Activated CD8-positive, alpha-beta memory T cell treated with anti-CD3 and anti-CD28 coated beads for 48 hours (primary cell): ENCODE data around the gene OLR1.
"Not testable (repeated sequence)": the region's sequence is repeated elsewhere in the genome, so short reads cannot be mapped to it uniquely, and the experiment has no call there.

ENCODE experiments used
- DNase-seq, 3 experiments: peaks; one replicate each; pipeline ENCODE4 v3.0.0-alpha.2; 2020; ENCODE audit warnings: low read depth in 2 of 3, low spot score in 2 of 3

Gene OLR1

DNA sequence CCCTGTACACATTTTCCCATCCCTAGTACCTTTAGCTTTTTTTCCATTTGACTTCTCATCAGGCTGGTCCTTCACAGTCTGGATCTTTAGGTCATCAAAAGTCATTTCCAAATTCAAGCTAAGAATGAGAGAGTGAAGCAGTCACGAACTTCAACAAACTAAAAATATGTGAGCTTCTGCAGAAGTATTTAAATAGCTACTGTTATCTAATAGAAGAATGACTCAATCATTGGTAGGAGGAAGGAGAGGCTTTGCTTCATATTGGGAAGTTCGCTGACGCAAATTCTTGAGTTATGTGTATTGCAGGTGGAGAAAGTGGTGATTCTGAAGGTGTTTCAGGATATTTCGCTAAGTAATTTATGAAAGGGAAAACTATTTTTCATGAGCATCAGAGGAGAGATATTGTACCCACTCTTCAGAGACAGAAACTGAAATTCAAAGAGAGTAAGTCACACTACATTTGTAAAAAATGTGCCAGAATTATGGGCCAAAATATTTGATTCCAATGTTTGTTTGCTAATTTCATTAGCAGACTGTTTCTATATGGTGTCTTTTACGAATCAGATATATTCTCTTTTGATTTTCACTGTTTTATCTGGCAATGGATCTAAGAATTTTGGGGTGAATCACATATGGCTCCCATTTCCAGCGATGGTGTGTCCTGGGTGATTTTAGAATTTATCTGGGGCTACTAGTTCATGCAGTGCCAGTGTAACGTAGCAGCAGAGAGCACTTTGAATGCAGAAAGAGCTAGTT is at the start of gene OLR1:
OLR1 (minus strand) TSS at position 160 of the 756 bp plus-strand sequence; CDS start at position 105, 55 bp downstream.
- DNase-seq = no peak

DNA sequence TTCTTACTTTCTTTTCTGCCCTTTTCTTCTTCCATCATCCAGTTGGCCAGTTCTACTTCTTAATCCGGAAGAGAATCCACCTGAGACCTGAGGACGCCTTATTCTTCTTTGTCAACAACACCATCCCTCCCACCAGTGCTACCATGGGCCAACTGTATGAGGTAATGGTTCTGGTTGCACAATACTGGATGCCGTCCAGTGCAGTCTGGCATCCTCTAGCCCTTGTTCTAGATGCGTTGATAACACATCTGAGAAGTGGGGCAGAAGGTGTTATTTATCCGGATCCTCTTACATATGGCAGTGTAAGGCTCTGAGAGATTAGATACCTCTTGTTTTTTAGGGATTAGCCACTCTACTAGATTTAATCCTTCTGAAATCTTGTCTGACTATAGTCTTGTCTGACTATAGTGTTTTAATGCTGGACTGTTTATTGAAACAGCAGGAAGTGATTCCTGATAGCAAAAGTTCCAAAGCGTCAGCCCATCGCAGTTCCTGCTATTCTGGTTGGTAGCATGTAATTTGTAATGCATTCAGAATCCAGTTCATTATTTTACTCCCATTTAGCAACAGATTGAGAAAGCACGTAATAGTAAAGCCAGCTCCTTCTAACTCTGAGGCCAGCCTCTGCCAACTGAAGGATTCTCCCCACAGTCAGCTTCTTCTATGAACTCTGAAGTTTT is 48.6 kb upstream of the OLR1 start:
- no peak for DNase-seq

DNA sequence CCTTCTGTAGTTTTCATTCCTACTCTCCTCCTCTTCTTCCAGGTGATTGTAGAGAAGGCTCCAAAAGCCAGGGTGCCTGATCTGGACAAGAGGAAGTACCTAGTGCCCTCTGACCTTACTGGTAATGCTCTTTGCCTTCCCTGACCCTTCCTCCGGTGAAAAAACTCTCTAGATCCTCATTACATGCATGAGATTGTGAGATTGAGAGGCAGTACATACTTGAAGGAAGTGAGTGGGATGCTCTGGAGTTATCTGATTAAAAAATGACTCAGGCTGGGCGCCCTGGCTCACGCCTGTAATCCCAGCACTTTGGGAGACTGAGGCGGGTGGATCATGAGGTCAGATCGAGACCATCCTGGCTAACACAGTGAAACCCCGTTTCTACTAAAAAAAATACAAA is 46.1 kb upstream of the OLR1 start:
- DNase-seq = no peak

- DNase-seq = not testable (repeated sequence)
Observed at GRCh38 chr12:10215946-10216345, 44.0 kb upstream of the OLR1 start.

DNA sequence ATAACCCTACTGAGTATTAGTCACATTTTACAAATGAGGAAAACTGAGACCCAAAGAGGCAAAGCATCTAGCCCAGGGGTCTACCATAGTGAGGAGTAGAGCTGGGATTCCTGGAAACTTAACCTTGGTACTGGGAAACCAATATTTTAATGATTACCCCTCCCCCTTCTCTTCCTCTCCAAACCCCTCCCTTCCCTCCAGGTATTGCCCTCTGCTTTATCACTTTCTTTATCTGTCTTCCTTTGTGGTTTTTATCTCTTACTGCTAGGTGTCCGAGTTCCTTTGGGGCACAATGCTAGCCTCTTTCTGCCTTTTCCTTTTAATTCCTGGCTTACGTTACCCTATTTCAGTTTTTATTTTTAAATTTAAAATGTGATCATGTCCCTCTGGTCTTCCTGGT is 43.5 kb upstream of the OLR1 start:
- no peak for DNase-seq

GRCh38 chr12:10214895-10215267 is 42.9 kb upstream of the OLR1 start:
- no peak for DNase-seq

DNA sequence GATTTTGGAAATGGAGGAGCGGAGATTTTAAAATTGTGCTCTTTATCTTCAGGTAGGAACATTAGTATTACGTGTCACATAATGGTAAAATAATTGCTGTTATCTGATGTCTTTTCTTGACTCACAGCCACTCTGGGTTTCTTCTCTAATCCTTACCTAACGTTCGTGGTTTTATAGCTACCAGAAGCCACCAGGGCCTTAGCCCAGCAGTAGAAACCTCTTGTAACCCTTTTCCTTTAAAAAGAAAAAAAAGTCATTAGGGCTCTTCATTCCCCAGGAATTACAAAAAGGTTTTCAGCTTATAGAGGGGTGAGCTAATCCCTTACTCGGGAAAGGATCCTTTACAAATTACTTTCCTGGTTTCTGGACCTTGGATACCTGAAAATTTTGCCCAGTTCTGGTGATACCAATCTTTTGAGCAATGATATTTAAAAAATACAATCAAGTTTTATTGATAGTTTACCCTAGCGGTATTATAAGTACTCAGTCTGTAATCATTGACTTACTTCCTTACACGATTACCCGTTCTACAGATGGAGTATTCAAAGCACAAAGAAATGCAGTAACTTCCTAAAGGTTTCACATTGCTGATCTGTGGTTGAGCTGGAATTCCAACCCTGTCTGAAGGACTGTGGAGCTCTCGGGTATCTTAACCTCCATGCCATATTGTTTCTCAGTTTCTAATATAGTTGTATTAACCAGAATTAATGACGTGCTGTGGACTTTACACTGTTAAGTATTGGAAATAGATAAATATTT is 42.4 kb upstream of the OLR1 start:
- no peak for DNase-seq

DNA sequence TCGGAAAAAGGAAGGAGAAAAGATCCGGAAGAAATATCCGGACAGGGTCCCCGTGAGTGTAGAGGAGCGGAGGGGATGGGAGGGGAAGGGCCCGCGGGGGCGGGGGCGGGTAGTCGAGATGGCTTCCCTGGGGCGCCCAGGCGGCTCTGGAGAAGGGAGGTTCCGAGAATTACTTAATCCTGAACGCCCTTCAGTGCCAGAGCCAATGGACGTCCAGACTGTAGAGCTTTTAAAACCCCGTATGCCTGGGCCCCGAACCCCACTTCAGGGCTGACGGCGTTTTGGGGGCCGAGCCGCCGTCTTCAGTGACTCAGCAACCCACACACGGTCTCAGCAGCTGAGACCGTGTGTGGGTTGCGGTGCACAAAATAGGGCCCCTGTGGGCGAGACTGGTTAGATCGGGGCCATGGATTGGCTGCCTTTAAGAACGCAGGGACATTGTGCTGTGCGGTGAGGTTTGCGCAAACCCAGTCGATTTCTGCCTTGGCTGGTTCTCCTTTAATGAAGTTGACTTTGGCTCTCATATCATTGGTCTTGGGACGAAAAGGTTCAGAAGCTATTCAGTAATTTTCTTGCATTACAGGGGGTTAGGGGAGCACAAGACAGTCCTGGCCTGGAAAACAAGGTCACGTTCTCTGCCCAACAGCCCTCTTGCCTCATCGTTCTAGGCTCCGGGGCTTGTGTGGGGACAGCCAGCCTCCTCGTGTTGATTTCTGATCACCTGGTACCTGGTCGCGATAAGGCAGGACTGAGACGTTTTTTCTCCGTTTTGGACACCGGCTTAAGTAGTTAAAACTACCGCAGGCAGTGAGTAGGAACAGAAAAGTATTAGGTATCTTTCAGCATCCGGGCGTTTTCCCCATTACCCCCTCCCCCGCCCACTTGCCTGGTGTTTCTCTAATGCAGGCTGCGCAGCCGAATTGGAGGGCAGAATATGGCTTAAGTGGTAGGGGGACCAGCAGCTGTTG is 41.5 kb upstream of the OLR1 start:
- peak; percentile 41 to 64 (median 57) for DNase-seq

DNA sequence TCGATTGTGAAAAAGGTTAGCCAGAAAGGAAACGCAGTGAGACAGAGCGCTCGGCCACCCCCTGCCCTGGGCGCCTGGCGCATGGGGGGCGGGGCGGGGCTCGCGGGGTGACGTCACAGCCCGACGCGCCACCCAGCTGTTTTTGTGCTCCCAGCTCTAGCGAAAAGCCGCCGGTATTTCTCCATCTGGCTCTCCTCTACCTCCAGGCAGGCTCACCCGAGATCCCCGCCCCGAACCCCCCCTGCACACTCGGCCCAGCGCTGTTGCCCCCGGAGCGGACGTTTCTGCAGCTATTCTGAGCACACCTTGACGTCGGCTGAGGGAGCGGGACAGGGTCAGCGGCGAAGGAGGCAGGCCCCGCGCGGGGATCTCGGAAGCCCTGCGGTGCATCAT is 40.8 kb upstream of the OLR1 start, which contains the start of gene GABARAPL1:
GABARAPL1 (plus strand) TSS at position 139 of the 393 bp plus-strand sequence; CDS start at position 392, 253 bp downstream.
- DNase-seq = peak; percentile 57 to 62 (median 58)

DNA sequence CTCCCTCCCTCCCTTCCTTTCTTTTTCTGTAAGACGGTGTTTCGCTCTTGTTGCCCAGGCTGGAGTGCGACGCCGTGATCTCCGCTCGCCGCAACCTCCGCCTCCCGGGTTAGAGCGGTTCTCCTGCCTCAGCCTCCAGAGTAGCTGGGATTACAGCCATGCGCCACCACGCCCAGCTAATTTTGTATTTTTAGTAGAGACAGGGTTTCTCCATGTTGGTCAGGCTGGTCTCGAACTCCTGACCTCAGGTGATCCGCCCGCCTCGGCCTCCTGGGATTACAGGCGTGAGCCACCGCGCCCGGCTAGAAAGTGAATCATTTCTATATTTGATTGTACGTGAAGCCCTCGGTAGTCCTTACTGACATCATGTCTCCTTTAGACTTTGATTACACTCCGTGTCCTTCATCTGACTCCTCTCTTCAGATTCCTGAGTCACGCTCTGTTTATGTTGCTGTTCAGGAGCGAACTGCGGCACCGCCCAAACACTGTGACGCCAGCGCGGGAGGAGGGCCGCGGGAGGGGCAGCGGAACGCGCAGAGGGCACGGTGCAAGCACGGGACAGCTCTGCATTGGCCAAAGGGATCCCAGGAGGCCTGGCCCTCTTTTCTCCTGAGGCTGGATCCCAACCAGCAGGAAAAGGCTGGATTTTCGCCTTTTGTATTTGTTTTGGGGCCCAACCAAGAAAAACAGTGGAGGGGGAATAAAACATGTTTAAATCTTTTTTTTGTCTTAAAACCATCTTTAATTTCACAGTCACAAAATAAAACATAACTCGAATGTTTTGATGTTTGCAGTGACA is 40.2 kb upstream of the OLR1 start:
- DNase-seq = peak; percentile 44 to 72 (median 71)

- DNase-seq = no peak
Observed at GRCh38 chr12:10211101-10211939, 39.4 kb upstream of the OLR1 start.

DNA sequence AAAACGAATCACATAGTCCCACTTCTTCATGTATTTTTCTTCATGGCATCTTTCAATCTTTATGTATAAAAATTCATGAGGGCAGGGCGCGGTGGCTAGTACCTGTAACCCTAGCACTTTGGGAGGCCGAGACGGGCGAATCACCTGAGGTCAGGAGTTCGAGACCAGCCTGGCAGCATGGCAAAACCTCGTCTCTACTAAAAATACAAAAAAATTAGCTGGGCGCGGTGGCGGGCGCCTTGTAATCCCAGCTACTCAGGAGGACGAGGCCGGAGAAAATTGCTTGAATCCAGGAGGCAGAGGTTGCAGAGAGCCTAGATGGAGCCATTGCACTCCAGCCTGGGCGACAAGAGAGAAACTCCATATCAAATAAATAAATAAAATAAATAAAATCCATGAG is 38.3 kb upstream of the OLR1 start:
- no peak for DNase-seq

DNA sequence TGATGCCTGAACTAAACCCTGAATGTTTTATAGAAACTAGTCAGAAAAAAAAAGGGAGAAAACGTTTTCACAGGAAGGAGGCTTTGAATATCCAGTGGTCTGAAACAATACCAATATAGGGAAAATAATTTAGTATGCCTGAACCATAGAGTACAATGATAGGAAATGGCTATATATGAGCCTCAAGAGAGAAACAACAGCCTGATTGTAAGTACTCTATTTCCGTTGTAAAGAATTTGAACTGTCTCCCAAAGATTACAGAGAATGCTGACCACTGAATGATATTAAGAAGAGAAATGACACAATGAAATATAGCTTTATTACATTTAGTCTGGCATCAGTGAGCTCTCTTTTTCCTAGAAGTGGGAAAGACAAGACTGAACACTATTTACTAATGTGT is 35.2 kb upstream of the OLR1 start:
- no peak for DNase-seq

DNA sequence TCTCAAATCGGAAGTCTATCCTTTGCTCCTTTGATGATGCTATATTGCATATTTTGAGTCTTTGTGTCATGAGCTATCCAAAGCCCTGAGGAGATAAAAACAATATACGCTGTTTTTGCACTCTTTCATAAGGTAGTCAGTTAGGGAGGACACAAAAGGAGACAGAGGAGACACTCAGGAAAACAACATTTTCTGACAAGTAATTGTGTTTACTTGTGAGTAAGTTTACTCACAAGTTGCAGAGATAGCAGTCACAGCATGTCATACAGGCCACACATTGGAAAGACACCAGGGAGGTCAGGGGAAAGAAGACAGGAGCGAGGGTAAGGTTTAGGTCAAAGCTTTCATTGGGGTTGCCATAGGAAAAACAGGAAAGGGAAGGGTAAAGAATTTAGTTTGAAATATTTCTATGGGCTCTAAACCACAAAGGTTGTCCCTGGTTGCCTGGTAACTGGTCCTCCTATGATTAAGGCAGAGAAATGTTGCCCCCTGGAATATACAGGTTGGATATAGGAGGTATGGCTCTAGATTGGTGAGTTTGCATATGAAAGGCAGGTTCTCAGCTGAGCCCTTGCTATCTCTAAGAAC is 33.4 kb upstream of the OLR1 start:
- DNase-seq = no peak

- not testable (repeated sequence) for DNase-seq
Observed at GRCh38 chr12:10204495-10204894, 32.6 kb upstream of the OLR1 start.

GRCh38 chr12:10197879-10198278 is 25.9 kb upstream of the OLR1 start:
- no peak for DNase-seq

DNA sequence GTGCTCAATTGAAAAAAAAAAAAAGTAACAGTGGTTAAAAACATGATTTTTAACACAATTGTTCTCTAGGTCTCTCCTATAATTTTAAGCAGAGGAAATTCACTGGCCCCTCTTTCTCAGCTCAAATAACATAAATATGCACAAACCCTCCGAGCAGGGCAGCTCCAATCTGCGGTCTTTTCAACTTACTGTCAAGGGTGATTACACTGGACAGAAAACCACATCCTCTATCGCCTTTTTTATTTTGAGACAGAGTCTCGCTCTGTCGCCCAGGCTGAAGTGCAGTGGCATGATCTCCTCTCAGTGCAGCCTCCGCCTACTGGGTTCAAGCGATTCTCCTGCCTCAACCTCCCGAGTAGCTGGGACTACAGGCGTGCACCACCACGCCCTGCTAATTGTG is 24.3 kb upstream of the OLR1 start:
- DNase-seq = no peak

DNA sequence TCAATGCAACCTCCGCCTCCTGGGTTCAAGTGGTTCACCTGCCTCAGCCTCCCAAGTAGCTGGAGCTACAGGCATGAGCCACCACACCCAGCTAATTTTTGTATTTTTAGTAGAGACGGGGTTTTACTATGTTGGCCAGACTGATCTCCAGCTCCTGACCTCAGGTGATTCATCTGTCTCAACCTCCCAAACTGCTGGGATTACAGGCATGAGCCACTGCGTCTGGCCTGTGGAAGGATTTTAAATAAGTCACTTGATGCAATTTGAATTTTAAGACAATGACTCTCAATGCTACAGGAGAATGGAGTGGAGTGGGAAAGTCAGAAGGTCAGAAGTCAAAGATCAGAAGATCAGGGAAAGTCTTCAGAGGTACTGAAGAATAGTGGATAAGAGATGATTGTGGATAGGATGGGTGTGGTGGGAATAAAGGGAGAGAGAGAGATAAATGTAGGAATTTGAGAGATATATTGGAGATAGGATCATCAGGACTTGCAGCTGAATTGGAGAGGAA is 22.3 kb upstream of the OLR1 start:
- DNase-seq = no peak
